MM.1S (cell line): ENCODE results near the gene SMCO3.

Source experiments
- DNase-seq: peaks from one replicate; pipeline ENCODE4 v3.0.0-alpha.2; 2015
- H2AFZ ChIP-seq: fragments of 300-600 bp; sonication (generic); 2 replicates; pipeline ENCODE4 v1.6.0; 2016; ENCODE audit warnings: antibody characterized with exemption, low read length
- H3F3A ChIP-seq: fragments of 300-600 bp; sonication (generic); 2 replicates; pipeline ENCODE4 v1.6.1; 2016; ENCODE audit warnings: mild to moderate bottlenecking, antibody characterized with exemption, low read length, moderate library complexity, mixed read lengths; ENCODE audit not compliant: insufficient read depth
- H3K27ac ChIP-seq: fragments of 300-600 bp; sonication (generic); 2 replicates; pipeline ENCODE4 v1.5.1; 2016; ENCODE audit warnings: mild to moderate bottlenecking, low read length
- H3K27me3 ChIP-seq: fragments of 300-600 bp; sonication (generic); replicated peaks from 2 replicates; pipeline ENCODE4 v1.6.0; 2016; ENCODE audit warnings: low read length; ENCODE audit not compliant: insufficient read depth
- H3K36me3 ChIP-seq: fragments of 300-600 bp; sonication (generic); replicated peaks from 2 replicates; pipeline ENCODE4 v1.6.1; 2016; ENCODE audit warnings: mild to moderate bottlenecking, low read length, mixed read lengths; ENCODE audit not compliant: insufficient read depth
- H3K4me1 ChIP-seq: fragments of 300-600 bp; sonication (generic); 2 replicates; pipeline ENCODE4 v1.6.1; 2016; ENCODE audit warnings: low read length, mixed read lengths
- H3K4me2 ChIP-seq: fragments of 300-600 bp; sonication (generic); 2 replicates; pipeline ENCODE4 v1.6.0; 2016; ENCODE audit warnings: low read depth, low read length
- H3K4me3 ChIP-seq: fragments of 300-600 bp; sonication (generic); 2 replicates; pipeline ENCODE4 v1.5.1; 2016; ENCODE audit warnings: low read length, mixed read lengths
- H3K79me2 ChIP-seq: fragments of 300-600 bp; sonication (generic); 2 replicates; pipeline ENCODE4 v1.6.1; 2016; ENCODE audit warnings: mixed run types, low read length, mixed read lengths
- H3K9ac ChIP-seq: fragments of 300-600 bp; sonication (generic); 2 replicates; pipeline ENCODE4 v1.6.1; 2016; ENCODE audit warnings: low read length, mixed read lengths
- H3K9me2 ChIP-seq: fragments of 300-600 bp; sonication (generic); replicated peaks from 2 replicates; pipeline ENCODE4 v1.6.1; 2016; ENCODE audit warnings: mild to moderate bottlenecking, low read length, mixed read lengths; ENCODE audit not compliant: insufficient read depth
- H3K9me3 ChIP-seq: fragments of 300-600 bp; sonication (generic); replicated peaks from 2 replicates; pipeline ENCODE4 v1.6.1; 2016; ENCODE audit warnings: mild to moderate bottlenecking, low read length, mixed read lengths; ENCODE audit not compliant: insufficient read depth
- H4K20me1 ChIP-seq: fragments of 300-600 bp; sonication (generic); 2 replicates; pipeline ENCODE4 v1.6.1; 2016; ENCODE audit warnings: mild to moderate bottlenecking, low read length, moderate library complexity, mixed read lengths; ENCODE audit not compliant: insufficient read depth
- CTCF ChIP-seq: fragments of 300-600 bp; sonication (generic); IDR thresholded peaks from 2 replicates; pipeline ENCODE4 v1.5.1; 2016; ENCODE audit warnings: antibody characterized with exemption, low read length, mixed read lengths
- EZH2 ChIP-seq: fragments of 300-600 bp; sonication (generic); optimal IDR thresholded peaks from 2 replicates; pipeline ENCODE3; 2017; ENCODE audit warnings: low read depth, mild to moderate bottlenecking, antibody characterized with exemption, low read length, mixed read lengths
- EZH2phosphoT487 ChIP-seq: fragments of 300-600 bp; sonication (generic); IDR thresholded peaks from 2 replicates; pipeline ENCODE4 v1.6.1; 2018; ENCODE audit warnings: antibody characterized with exemption, low read length

Gene SMCO3

GRCh38 chr12:14846042-14846587, 32.1 kb upstream of the SMCO3 start:
- no peak overlapping the region for H3K4me3 ChIP-seq
- peaks cover 8% of the 10 kb centered on the region for H3K4me1 ChIP-seq
- H3K9me2 ChIP-seq = no peaks in the 10 kb centered on the region
- TF ChIP-seq EZH2 (no peak), EZH2phosphoT487 (no peak), CTCF (no peak)
- H4K20me1 ChIP-seq = no peaks in the 10 kb centered on the region
- no peaks in the 10 kb centered on the region for H3K79me2 ChIP-seq
- no peak overlapping the region for H3K27ac ChIP-seq
- H3K9ac ChIP-seq = no peak overlapping the region
- no peaks in the 10 kb centered on the region for H3K9me3 ChIP-seq
- no peaks in the 10 kb centered on the region for H3K27me3 ChIP-seq
- 0 out of 2 replicates have a peak, but pooled peaks cover 4% of the 10 kb centered on the region for H3F3A ChIP-seq
- H2AFZ ChIP-seq = no peak overlapping the region
- DNase-seq = no peak
- H3K4me2 ChIP-seq = no peak overlapping the region
- H3K36me3 ChIP-seq = no peaks in the 10 kb centered on the region

GRCh38 chr12:14845350-14845750, 31.4 kb upstream of the SMCO3 start:
- Histone ChIP-seq H3K4me3 (no peak overlapping the region), H3K9ac (no peak overlapping the region), H3K9me2 (no peaks in the 10 kb centered on the region), H4K20me1 (no peaks in the 10 kb centered on the region), H3K4me1 (0 out of 2 replicates have a peak, but pooled peaks cover under 1% of the 10 kb centered on the region), H3K4me2 (no peak overlapping the region), H3F3A (no peaks in the 10 kb centered on the region), H3K27me3 (no peaks in the 10 kb centered on the region), H3K27ac (no peak overlapping the region), H2AFZ (no peak overlapping the region), H3K9me3 (no peaks in the 10 kb centered on the region), H3K36me3 (no peaks in the 10 kb centered on the region), H3K79me2 (no peaks in the 10 kb centered on the region)
- no peak for TF ChIP-seq EZH2phosphoT487
- peak; percentile 79 for TF ChIP-seq CTCF
- DNase-seq = peak; percentile 53

GRCh38 chr12:14844401-14844800, 30.4 kb upstream of the SMCO3 start:
- Histone ChIP-seq H3F3A (no peaks in the 10 kb centered on the region), H3K79me2 (no peaks in the 10 kb centered on the region), H3K9me3 (no peaks in the 10 kb centered on the region), H4K20me1 (no peaks in the 10 kb centered on the region), H3K9me2 (no peaks in the 10 kb centered on the region), H3K4me3 (no peak overlapping the region), H3K36me3 (no peaks in the 10 kb centered on the region), H3K4me1 (no peaks in the 10 kb centered on the region), H3K27me3 (no peaks in the 10 kb centered on the region), H3K27ac (no peak overlapping the region), H3K9ac (no peak overlapping the region), H3K4me2 (no peak overlapping the region), H2AFZ (no peak overlapping the region)
- no peak for DNase-seq
- TF ChIP-seq EZH2 (no peak), CTCF (no peak), EZH2phosphoT487 (no peak)
